HepG2 (cell line): ENCODE results near the gene GPBAR1. TPM values are rescaled to one million over a fixed set of nuclear protein-coding genes. Genes with fewer than 3 reads are reported as not detected.

Experiments used
- ATAC-seq: fragments of 200-7000 bp; cut with Tn5 transposase; 3 replicates; pipeline ENCODE4 v1.9.1; 2020; ENCODE audit warnings: mild to moderate bottlenecking, moderate library complexity
- BruUV-seq: library from RNA; stranded (reverse); fragments of 400-500 nt; replicated peaks from 2 replicates; lab custom pipeline; 2021; lab: Mats Ljungman, UMichigan
- CTCF ChIA-PET: fragments of 300-600 bp; formaldehyde crosslinking; extraction: SDS; loops from one replicate; lab custom pipeline; 2021; ENCODE audit warnings: low total read pairs, inconsistent platforms, low intra/inter-chr PET ratio; lab: Yijun Ruan, JAX
- POLR2A ChIA-PET: fragments of 350-600 bp; sonication (Branson Sonifier 250); formaldehyde crosslinking; loops from one replicate; lab custom pipeline; 2020; ENCODE audit warnings: antibody characterized with exemption, inconsistent platforms; lab: Yijun Ruan, JAX
- DNase-seq: peaks from one replicate; pipeline ENCODE4 v3.0.0-alpha.2; 2015; ENCODE audit warnings: low spot score
- FAIRE-seq: peaks from 3 replicates; lab custom pipeline; 2011; peaks lifted over from hg19 to GRCh38; lab: Jason Lieb, UNC
- H2AFZ ChIP-seq: one replicate; pipeline ENCODE4 v1.6.1; 2011; ENCODE audit warnings: low read length, inconsistent platforms
- H3K27ac ChIP-seq: fragments of 300-600 bp; 3 replicates; pipeline ENCODE4 v1.8.0; 2011; ENCODE audit warnings: mixed run types, mild to moderate bottlenecking, mixed read lengths, low read length, inconsistent platforms; ENCODE audit not compliant: insufficient read depth; ENCODE audit errors: extremely low read length
- H3K27me3 ChIP-seq, 2 experiments: fragments of 200-600 bp in 1 of 2; 2 replicates in 1 of 2; 3 replicates in 1 of 2; pipeline versions ENCODE4 v1.6.0 to v1.8.0; 2011; ENCODE audit warnings: low read length in 2 of 2, mild to moderate bottlenecking in 2 of 2, moderate library complexity in 2 of 2, inconsistent platforms in 1 of 2; ENCODE audit not compliant: insufficient read depth in 2 of 2, control insufficient read depth in 1 of 2
- H3K36me3 ChIP-seq, 2 experiments: fragments of 200-600 bp in 1 of 2; replicated peaks in 1 of 2; 2 replicates in 1 of 2; 3 replicates in 1 of 2; pipeline versions ENCODE4 v1.5.1 to v1.8.0; 2011; ENCODE audit warnings: low read length in 2 of 2, inconsistent platforms in 1 of 2; ENCODE audit not compliant: insufficient read depth in 2 of 2, control insufficient read depth in 1 of 2
- H3K4me1 ChIP-seq: 2 replicates; pipeline ENCODE4 v1.5.1; 2012; ENCODE audit warnings: low read length, inconsistent platforms; ENCODE audit not compliant: insufficient read depth
- H3K4me2 ChIP-seq: 2 replicates; pipeline ENCODE4 v1.6.0; 2011; ENCODE audit warnings: low read depth, low read length, inconsistent platforms
- H3K4me3 ChIP-seq, 3 experiments: fragments of 200-600 bp in 1 of 3; sonication (generic), shearing (Covaris generic) in 1 of 3; replicated peaks in 1 of 3; 2 replicates each; pipeline ENCODE4 v1.5.1; 2011 to 2016; ENCODE audit warnings: low read length in 3 of 3, inconsistent platforms in 2 of 3, low read depth in 2 of 3, mild to moderate bottlenecking in 2 of 3, control low read depth in 1 of 3, mixed read lengths in 1 of 3; ENCODE audit not compliant: insufficient read depth in 1 of 3
- H3K79me2 ChIP-seq: one replicate; pipeline ENCODE4 v1.6.1; 2011; ENCODE audit warnings: low read length, inconsistent platforms; ENCODE audit not compliant: insufficient read depth
- H3K9ac ChIP-seq: 2 replicates; pipeline ENCODE4 v1.6.0; 2011; ENCODE audit warnings: mild to moderate bottlenecking, low read depth, low read length, inconsistent platforms; ENCODE audit not compliant: insufficient read depth
- H3K9me3 ChIP-seq: 2 replicates; pipeline ENCODE4 v1.5.1; 2012; ENCODE audit warnings: mild to moderate bottlenecking, low read length
- H4K20me1 ChIP-seq: 2 replicates; pipeline ENCODE4 v1.6.0; 2011; ENCODE audit warnings: inconsistent platforms, mild to moderate bottlenecking, low read length, moderate library complexity; ENCODE audit not compliant: insufficient read depth
- CBX5 ChIP-seq: sonication (generic); formaldehyde crosslinking; IDR thresholded peaks from 2 replicates; pipeline ENCODE4 v1.4.0; 2020; ENCODE audit warnings: missing genetic modification reagents, borderline replicate concordance
- GPN1 ChIP-seq: sonication (generic); formaldehyde crosslinking; IDR thresholded peaks from 2 replicates; pipeline ENCODE4 v1.5.1; 2020; ENCODE audit warnings: missing genetic modification reagents, borderline replicate concordance
- HNF4G ChIP-seq, 2 experiments: sonication (generic) in 1 of 2; formaldehyde crosslinking in 1 of 2; IDR thresholded peaks; 2 replicates each; pipeline versions ENCODE4 v1.4.0 to v1.6.1; 2011 to 2020; ENCODE audit warnings: borderline replicate concordance in 2 of 2, low read depth in 2 of 2, mild to moderate bottlenecking in 2 of 2, low read length in 1 of 2, missing genetic modification reagents in 1 of 2, moderate library complexity in 1 of 2
- MED8 ChIP-seq: sonication (generic); formaldehyde crosslinking; IDR thresholded peaks from 2 replicates; pipeline ENCODE4 v1.8.1; 2023; ENCODE audit warnings: mild to moderate bottlenecking, missing genetic modification reagents; ENCODE audit not compliant: insufficient replicate concordance
- NFYB ChIP-seq: sonication (generic); formaldehyde crosslinking; IDR thresholded peaks from 2 replicates; pipeline ENCODE4 v1.4.0; 2020; ENCODE audit warnings: missing genetic modification reagents
- SAFB2 ChIP-seq: sonication (generic); formaldehyde crosslinking; IDR thresholded peaks from 2 replicates; pipeline ENCODE4 v1.5.1; 2020; ENCODE audit warnings: missing genetic modification reagents, low read depth, mild to moderate bottlenecking, borderline replicate concordance
- ZFP36 ChIP-seq: fragments of 150-350 bp; IDR thresholded peaks from 2 replicates; pipeline ENCODE4 v1.6.1; 2018; ENCODE audit warnings: borderline replicate concordance, low read length, low read depth; ENCODE audit not compliant: partially characterized antibody
- ZNF121 ChIP-seq: sonication (generic); formaldehyde crosslinking; IDR thresholded peaks from 2 replicates; pipeline ENCODE4 v1.5.0; 2020; ENCODE audit warnings: mild to moderate bottlenecking, missing genetic modification reagents
- ZNF235 ChIP-seq: sonication (generic); formaldehyde crosslinking; IDR thresholded peaks from 2 replicates; pipeline ENCODE4 v1.8.1; 2023; ENCODE audit warnings: mild to moderate bottlenecking, missing genetic modification reagents, borderline replicate concordance
- ZNF432 ChIP-seq: sonication (generic); formaldehyde crosslinking; IDR thresholded peaks from 2 replicates; pipeline ENCODE4 v1.5.0; 2020; ENCODE audit warnings: missing genetic modification reagents, mild to moderate bottlenecking, borderline replicate concordance
- ZNF547 ChIP-seq: sonication (generic); formaldehyde crosslinking; IDR thresholded peaks from 2 replicates; pipeline ENCODE4 v1.5.1; 2020; ENCODE audit warnings: mild to moderate bottlenecking, missing genetic modification reagents
- ZNF598 ChIP-seq: sonication (generic); formaldehyde crosslinking; IDR thresholded peaks from 2 replicates; pipeline ENCODE4 v1.5.1; 2020; ENCODE audit warnings: mild to moderate bottlenecking, missing genetic modification reagents, borderline replicate concordance
- ZNF780A ChIP-seq: sonication (generic); formaldehyde crosslinking; IDR thresholded peaks from 2 replicates; pipeline ENCODE4 v1.8.0; 2022; ENCODE audit warnings: mild to moderate bottlenecking, missing genetic modification reagents, moderate library complexity
- WGBS: methylation state at CpG from one replicate; pipeline ENCODE4 v1.1.6; 2017; ENCODE audit warnings: low lambda C conversion rate; 5-methylcytosine and 5-hydroxymethylcytosine counted together
- in situ Hi-C: cut with HindIII; loops from 2 replicates; pipeline ENCODE4 v1.10.0; 2017; ENCODE audit warnings: low pct_unique_long_range_greater_than_20kb; ENCODE audit not compliant: extremely low pct_ligation_motif_present
- intact Hi-C: fragments of 100-400 bp; cut with micrococcal nuclease; formaldehyde crosslinking; loops from one replicate; pipeline ENCODE4 v1.10.0; 2022; ENCODE audit not compliant: unreplicated experiment
- polyA plus RNA-seq, 8 experiments: library from polyadenylated mRNA; depleted of rRNA in 3 of 8; stranded (reverse) in 7 of 8; unstranded in 1 of 8; fragments of >200 nt; fragmentation: Illumina TruSeq in 4 of 8; extraction: Trizol in 4 of 8; gene quantifications; 2 replicates each; pipeline versions ENCODE4 v1.2.1 to v1.2.3, GENCODE V29; 2011 to 2016; ENCODE audit warnings: low read depth in 4 of 8, missing spikeins in 1 of 8, mixed read lengths in 1 of 8; ENCODE audit not compliant: insufficient read depth in 1 of 8
- total RNA-seq, 5 experiments: library from RNA; depleted of rRNA; stranded (reverse); fragments of >200 nt; fragmentation: Illumina TruSeq; extraction: Trizol; gene quantifications; 2 replicates each; pipeline ENCODE4 v1.2.3, GENCODE V29; 2016; ENCODE audit warnings: low read depth in 1 of 5

Gene GPBAR1
- total and polyA plus RNA-seq, 2 of the 13 experiments (the other 11 are each of a cell fraction or from before 2014, with no cell fraction given) = 0.05 to 0.09 TPM

DNA sequence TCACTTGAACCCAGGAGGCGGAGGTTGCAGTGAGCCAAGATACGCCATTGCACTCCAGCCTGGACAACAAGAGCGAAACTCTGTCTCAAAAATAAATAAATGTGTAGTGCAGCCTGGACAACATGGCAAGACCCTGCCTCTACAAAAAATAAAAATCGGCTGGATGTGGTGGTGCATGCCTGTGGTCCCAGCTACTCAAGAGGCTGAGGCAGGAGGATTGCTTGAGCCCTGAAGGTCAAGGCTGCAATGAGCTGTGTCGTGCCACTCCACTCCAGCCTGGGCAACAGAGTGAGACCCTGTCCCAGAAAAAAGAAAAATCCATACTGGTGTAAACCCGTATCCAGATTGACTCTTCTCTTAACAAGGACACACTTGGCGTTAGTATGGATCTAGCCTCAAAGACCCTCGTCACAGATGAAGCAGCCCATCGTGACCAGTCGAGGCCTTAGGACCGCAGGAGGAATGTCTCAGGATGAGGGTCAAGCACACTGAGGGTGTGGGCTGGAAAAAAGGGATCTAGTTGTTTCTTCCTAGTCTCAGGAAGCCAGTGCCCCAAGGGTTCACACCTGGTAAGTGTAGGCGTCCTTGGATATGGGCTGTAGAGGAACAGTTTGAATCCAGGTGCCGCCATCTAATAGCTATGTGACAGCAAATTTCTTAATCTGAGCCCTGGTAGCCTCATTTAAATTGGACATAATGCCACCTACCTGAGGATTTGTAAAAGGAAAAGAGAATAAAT, 4.0 kb upstream of the GPBAR1 start:
- in situ Hi-C loops = no loop called here
- WGBS = 98% methylated on average over 13 of the region's 13 CpGs
- TF ChIP-seq ZNF121 (CRISPR knock-in tag) (peak; percentile 71; the same call in 1 of the 2 replicates), ZNF598 (CRISPR knock-in tag) (0 out of 2 replicates have a peak, but pooled peaks have one; percentile 41), MED8 (CRISPR knock-in tag) (no peak), ZNF547 (CRISPR knock-in tag) (0 out of 2 replicates have a peak, but pooled peaks have one; percentile 30)
- TF ChIP-seq, all 625 proteins: peak for 3
- CTCF ChIA-PET = interaction anchor here (1.8 kb wide), 1 partner anchor 70 kb away, joined by 9 read pairs; no protein-coding TSS in a partner anchor
- H3K27me3 ChIP-seq = no peaks in the 10 kb centered on the region
- H3K9me3 ChIP-seq = no peaks in the 10 kb centered on the region
- no peak overlapping the region for H2AFZ ChIP-seq
- ATAC-seq (no peak), DNase-seq (no peak), FAIRE-seq (no peak)
- H3K36me3 ChIP-seq = peaks cover 16 to 42% of the 10 kb centered on the region in 2 experiments
- BruUV-seq = no TSS peak
- POLR2A ChIA-PET = interaction anchor here (6.6 kb wide), 1 partner anchor 14 kb away, joined by 27 read pairs; the partner anchor contains the start of genes AAMP and PNKD
- no peaks in the 10 kb centered on the region for H4K20me1 ChIP-seq
- H3K4me1 ChIP-seq = peaks cover 26% of the 10 kb centered on the region
- H3K27ac ChIP-seq = no peak overlapping the region
- H3K4me3 ChIP-seq = no peak overlapping the region
- no peak overlapping the region for H3K9ac ChIP-seq
- intact Hi-C loops = loop anchor here (5.0 kb wide), 1 partner anchor 69 kb away; no protein-coding TSS in a partner anchor
- no peaks in the 10 kb centered on the region for H3K79me2 ChIP-seq
- H3K4me2 ChIP-seq = no peak overlapping the region

- no peak overlapping the region for H3K4me2 ChIP-seq
- ATAC-seq (peak; percentile 14; the same call in 2 of the 3 replicates), FAIRE-seq (peak; percentile 69), DNase-seq (no peak)
- H3K36me3 ChIP-seq = peaks cover 11 to 35% of the 10 kb centered on the region in 2 experiments
- no peaks in the 10 kb centered on the region for H3K79me2 ChIP-seq
- BruUV-seq = TSS peak; percentile 34
- H2AFZ ChIP-seq = no peak overlapping the region
- H3K27me3 ChIP-seq = no peaks in the 10 kb centered on the region
- in situ Hi-C loops = no loop called here
- H3K27ac ChIP-seq = no peak overlapping the region
- CTCF ChIA-PET = interaction anchor here (1.8 kb wide), 1 partner anchor 71 kb away, joined by 9 read pairs; no protein-coding TSS in a partner anchor
- no peak overlapping the region for H3K9ac ChIP-seq
- intact Hi-C loops = loop anchor here (5.0 kb wide), 1 partner anchor 70 kb away; no protein-coding TSS in a partner anchor
- H3K4me1 ChIP-seq = peaks cover 29% of the 10 kb centered on the region
- no peaks in the 10 kb centered on the region for H4K20me1 ChIP-seq
- 86% methylated on average over 8 of the region's 8 CpGs for WGBS
- H3K9me3 ChIP-seq = no peaks in the 10 kb centered on the region
- POLR2A ChIA-PET = interaction anchor here (6.6 kb wide), 1 partner anchor 13 kb away, joined by 27 read pairs; the partner anchor contains the start of genes AAMP and PNKD
- no peak overlapping the region for H3K4me3 ChIP-seq
- TF ChIP-seq NFYB (CRISPR knock-in tag) = 0 out of 2 replicates have a peak, but pooled peaks have one; percentile 6
- TF ChIP-seq ZNF780A (CRISPR knock-in tag) = no peak
- TF ChIP-seq ZFP36 = no peak
- no peak for TF ChIP-seq SAFB2 (CRISPR knock-in tag)
- TF ChIP-seq ZNF235 (CRISPR knock-in tag) = no peak
- no peak for TF ChIP-seq ZNF432 (CRISPR knock-in tag)
- TF ChIP-seq GPN1 = no peak
- no peak for TF ChIP-seq CBX5 (CRISPR knock-in tag)
- no peak for TF ChIP-seq HNF4G (IDR thresholded peaks at IDR 0.05; ENCODE audit: borderline replicate concordance, low read depth, low read length)
- TF ChIP-seq HNF4G (CRISPR knock-in tag; IDR thresholded peaks at IDR 0.05; ENCODE audit: borderline replicate concordance, low read depth) = no peak
Measured at GRCh38 chr2:218257390-218257981, 3.3 kb upstream of the GPBAR1 start.
